H1 (cell line): Measurements from ENCODE around the gene TNNI2.

Source experiments
- CBX8 ChIP-seq: fragments of 300-800, 300-1000 bp; sonication (generic); IDR thresholded peaks from 2 replicates; pipeline ENCODE4 v1.7.1; 2016; ENCODE audit warnings: low read depth, low read length, borderline replicate concordance
- CREB1 ChIP-seq: IDR thresholded peaks from 2 replicates; pipeline ENCODE4 v1.6.1; 2012; ENCODE audit warnings: inconsistent platforms
- CTCF ChIP-seq, 3 experiments: IDR thresholded peaks; 1 replicate in 2 of 3; 2 replicates in 1 of 3; pipeline versions ENCODE4 v1.5.1 to v1.6.1; 2011; ENCODE audit warnings: low read length in 3 of 3, mild to moderate bottlenecking in 3 of 3, inconsistent platforms in 2 of 3, low read depth in 1 of 3, moderate library complexity in 1 of 3; ENCODE audit not compliant: insufficient read depth in 1 of 3; ENCODE audit errors: control extremely low read depth in 1 of 3
- EZH2 ChIP-seq: fragments of 200-600 bp; sonication (generic); IDR thresholded peaks from 2 replicates; pipeline ENCODE4 v1.7.1; 2012; ENCODE audit warnings: low read depth, mild to moderate bottlenecking, moderate library complexity, low read length, inconsistent platforms; ENCODE audit not compliant: severe bottlenecking
- HDAC6 ChIP-seq: IDR thresholded peaks from one replicate; pipeline ENCODE4 v1.7.1; 2012; ENCODE audit warnings: low read depth, mild to moderate bottlenecking, inconsistent platforms, low read length, moderate library complexity
- JUND ChIP-seq: IDR thresholded peaks from 2 replicates; pipeline ENCODE4 v1.6.1; 2011; ENCODE audit warnings: mild to moderate bottlenecking, improper control_type of control experiment, low read length
- POLR2A ChIP-seq, 2 experiments: IDR thresholded peaks; 1 replicate in 1 of 2; 2 replicates in 1 of 2; pipeline ENCODE4 v1.6.1; 2011; ENCODE audit warnings: low read depth in 2 of 2, low read length in 2 of 2, mild to moderate bottlenecking in 2 of 2; ENCODE audit errors: control extremely low read depth in 1 of 2
- POLR2AphosphoS5 ChIP-seq: IDR thresholded peaks from 2 replicates; pipeline ENCODE4 v1.6.1; 2011; ENCODE audit warnings: low read depth, low read length
- ZNF274 ChIP-seq: IDR thresholded peaks from 2 replicates; pipeline ENCODE4 v1.7.0; 2012; ENCODE audit warnings: low read length, borderline replicate concordance; ENCODE audit errors: extremely low read depth

DNA sequence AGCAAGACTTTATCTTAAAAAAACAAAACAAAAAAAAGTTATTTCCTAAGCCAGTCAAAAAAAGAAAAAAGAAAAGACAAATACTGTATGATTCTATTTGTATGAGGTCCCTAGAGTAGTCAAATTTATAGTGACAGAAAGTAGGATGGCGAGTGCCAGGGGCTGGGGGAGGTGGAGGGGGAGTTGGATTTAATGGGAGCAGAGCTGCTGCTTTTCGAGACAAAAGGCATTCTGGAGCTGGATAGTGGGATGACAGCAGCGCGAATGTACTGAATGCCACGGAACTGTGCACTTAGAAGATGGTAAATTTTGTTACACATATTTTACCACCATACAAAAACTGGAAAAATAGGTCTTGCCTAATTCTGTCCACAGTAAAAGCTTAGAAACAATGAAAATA lies 21.8 kb upstream of the TNNI2 start:
- TF ChIP-seq EZH2 (no peak), ZNF274 (no peak), CREB1 (no peak), JUND (no peak), CTCF (IDR thresholded peaks at IDR 0.05; ENCODE audit: control extremely low read depth in 1 of 3, insufficient read depth in 1 of 3, low read depth in 1 of 3, low read length in 3 of 3) (no peak), POLR2A (IDR thresholded peaks at IDR 0.05; ENCODE audit: control extremely low read depth in 1 of 2, low read depth in 2 of 2, low read length in 2 of 2) (no peak), CBX8 (no peak), HDAC6 (no peak), POLR2AphosphoS5 (no peak)
